OCI-LY7 (cell line): ENCODE results near the gene PEDS1. TPM values are rescaled to one million over a fixed set of nuclear protein-coding genes. Genes with fewer than 3 reads are reported as not detected.

Experiments
- BruUV-seq: library from RNA; stranded (reverse); fragments of 400-500 nt; replicated peaks from 2 replicates; lab custom pipeline; 2021; lab: Mats Ljungman, UMichigan
- CTCF ChIA-PET: fragments of 300-600 bp; sonication (Branson Sonifier 250); formaldehyde crosslinking; loops from one replicate; lab custom pipeline; 2022; ENCODE audit warnings: antibody characterized with exemption; ENCODE audit not compliant: unreplicated experiment; lab: Charles Lee
- POLR2A ChIA-PET: fragments of 300-600 bp; sonication (Branson Sonifier 250); formaldehyde crosslinking; loops from one replicate; lab custom pipeline; 2022; ENCODE audit warnings: antibody characterized with exemption; lab: Charles Lee
- DNase-seq: peaks from one replicate; pipeline ENCODE4 v3.0.0-alpha.2; 2015; ENCODE audit warnings: low spot score
- H2AFZ ChIP-seq: fragments of 200-600 bp; sonication (generic), shearing (Covaris generic); 2 replicates; pipeline ENCODE4 v1.6.1; 2014; ENCODE audit warnings: mild to moderate bottlenecking, antibody characterized with exemption, low read length, moderate library complexity
- H3K27ac ChIP-seq: fragments of 200-600 bp; sonication (generic); 2 replicates; pipeline ENCODE4 v1.5.1; 2014; ENCODE audit warnings: mixed run types, low read depth, mild to moderate bottlenecking, moderate library complexity, low read length, inconsistent platforms; ENCODE audit not compliant: poor library complexity, severe bottlenecking
- H3K36me3 ChIP-seq: fragments of 200-600 bp; sonication (generic); 2 replicates; pipeline ENCODE4 v1.6.1; 2014; ENCODE audit warnings: mild to moderate bottlenecking, antibody characterized with exemption, low read length, moderate library complexity, mixed read lengths; ENCODE audit not compliant: insufficient read depth
- H3K4me1 ChIP-seq: fragments of 200-600 bp; sonication (generic); 2 replicates; pipeline ENCODE4 v1.5.1; 2014; ENCODE audit warnings: mild to moderate bottlenecking, low read length; ENCODE audit not compliant: insufficient read depth, poor library complexity, severe bottlenecking
- H3K4me2 ChIP-seq: fragments of 200-600 bp; sonication (generic); 2 replicates; pipeline ENCODE4 v1.6.1; 2014; ENCODE audit warnings: mild to moderate bottlenecking, low read length
- H3K4me3 ChIP-seq: fragments of 200-600 bp; sonication (generic); 2 replicates; pipeline ENCODE4 v1.5.1; 2014; ENCODE audit warnings: mild to moderate bottlenecking, low read depth, low read length; ENCODE audit not compliant: poor library complexity, severe bottlenecking
- H3K79me2 ChIP-seq: fragments of 200-600 bp; sonication (generic); 2 replicates; pipeline ENCODE4 v1.6.1; 2016; ENCODE audit warnings: low read depth, mild to moderate bottlenecking, low read length, moderate library complexity, mixed read lengths; ENCODE audit not compliant: insufficient read depth
- H3K9me2 ChIP-seq: fragments of 200-600 bp; sonication (generic); 2 replicates; pipeline ENCODE4 v1.6.1; 2016; ENCODE audit warnings: mild to moderate bottlenecking, low read length, mixed read lengths; ENCODE audit not compliant: insufficient read depth
- H3K9me3 ChIP-seq: fragments of 200-600 bp; sonication (generic); 2 replicates; pipeline ENCODE4 v1.6.1; 2014; ENCODE audit warnings: mild to moderate bottlenecking, mixed run types, low read length, mixed read lengths
- H4K20me1 ChIP-seq: fragments of 200-600 bp; sonication (generic); 2 replicates; pipeline ENCODE4 v1.6.1; 2014; ENCODE audit warnings: mild to moderate bottlenecking, antibody characterized with exemption, low read length, moderate library complexity, mixed read lengths; ENCODE audit not compliant: insufficient read depth
- CTCF ChIP-seq: fragments of 200-600 bp; sonication (generic); conservative IDR thresholded peaks from 2 replicates; pipeline ENCODE4 v1.5.1; 2014; ENCODE audit warnings: mild to moderate bottlenecking, antibody characterized with exemption, low read length, moderate library complexity, mixed read lengths
- EZH2phosphoT487 ChIP-seq: fragments of 200-600 bp; sonication (generic); IDR thresholded peaks from 2 replicates; pipeline ENCODE4 v1.6.1; 2018; ENCODE audit warnings: low read depth, borderline replicate concordance, mild to moderate bottlenecking, mixed run types, antibody characterized with exemption, low read length, moderate library complexity, mixed read lengths
- intact Hi-C: fragments of 100-400 bp; cut with micrococcal nuclease; formaldehyde crosslinking; loops from one replicate; pipeline ENCODE4 v1.10.0; 2022; ENCODE audit not compliant: unreplicated experiment
- total RNA-seq, 2 experiments: library from RNA; depleted of rRNA in 1 of 2; stranded (reverse); fragments of >200 nt in 1 of 2; shearing (Covaris generic) in 1 of 2; gene quantifications; 2 replicates each; pipeline ENCODE4 v1.2.3, GENCODE V29; 2014 to 2022

Gene PEDS1
- total RNA-seq, 2 experiments from 2014 or later, result 22.0 to 25.9 TPM

GRCh38 chr20:50141018-50141675, 12.4 kb downstream of the PEDS1 start:
- Histone ChIP-seq H3K27ac (no peak overlapping the region), H2AFZ (no peak overlapping the region), H3K4me3 (no peak overlapping the region), H4K20me1 (no peaks in the 10 kb centered on the region), H3K4me2 (no peak overlapping the region), H3K9me3 (no peaks in the 10 kb centered on the region), H3K4me1 (no peaks in the 10 kb centered on the region), H3K9me2 (no peaks in the 10 kb centered on the region), H3K36me3 (peaks cover 19% of the 10 kb centered on the region; the same call in 1 of the 2 replicates), H3K79me2 (no peaks in the 10 kb centered on the region)
- ChIA-PET POLR2A (interaction anchor here (1.0 kb wide), 1 partner anchor 25 kb away, joined by 3 read pairs; no protein-coding TSS in a partner anchor), CTCF (no interaction called here)
- no peak for DNase-seq
- no peak for TF ChIP-seq CTCF
- no peak for TF ChIP-seq EZH2phosphoT487
- intact Hi-C loops, result no loop called here
- no TSS peak for BruUV-seq

- intact Hi-C loops, result no loop called here
- Histone ChIP-seq H3K4me3 (no peak overlapping the region), H2AFZ (no peak overlapping the region), H3K36me3 (peaks cover 26% of the 10 kb centered on the region; the same call in 1 of the 2 replicates), H3K9me3 (no peaks in the 10 kb centered on the region), H3K4me1 (no peaks in the 10 kb centered on the region), H3K27ac (no peak overlapping the region), H4K20me1 (no peaks in the 10 kb centered on the region), H3K79me2 (no peaks in the 10 kb centered on the region), H3K9me2 (no peaks in the 10 kb centered on the region), H3K4me2 (no peak overlapping the region)
- BruUV-seq, result no TSS peak
- DNase-seq, result no peak
- ChIA-PET POLR2A (no interaction called here), CTCF (interaction anchor here (1.6 kb wide), 1 partner anchor 12 kb away, joined by 6 read pairs; no protein-coding TSS in a partner anchor)
- TF ChIP-seq CTCF (no peak), EZH2phosphoT487 (no peak)
Observed at GRCh38 chr20:50140339-50140859, 13.1 kb downstream of the PEDS1 start.
